GM19043 (cell line): Measurements from ENCODE around the gene VEZT.
"Not testable (repeated sequence)": the region's sequence is repeated elsewhere in the genome, so short reads cannot be mapped to it uniquely, and the experiment has no call there.

Experiments
- ATAC-seq: cut with Tn5 transposase; IDR thresholded peaks from one replicate; pipeline ENCODE4 v1.9.1; 2021; ENCODE audit warnings: low read depth; ENCODE audit not compliant: unreplicated experiment

The VEZT gene, protein sequence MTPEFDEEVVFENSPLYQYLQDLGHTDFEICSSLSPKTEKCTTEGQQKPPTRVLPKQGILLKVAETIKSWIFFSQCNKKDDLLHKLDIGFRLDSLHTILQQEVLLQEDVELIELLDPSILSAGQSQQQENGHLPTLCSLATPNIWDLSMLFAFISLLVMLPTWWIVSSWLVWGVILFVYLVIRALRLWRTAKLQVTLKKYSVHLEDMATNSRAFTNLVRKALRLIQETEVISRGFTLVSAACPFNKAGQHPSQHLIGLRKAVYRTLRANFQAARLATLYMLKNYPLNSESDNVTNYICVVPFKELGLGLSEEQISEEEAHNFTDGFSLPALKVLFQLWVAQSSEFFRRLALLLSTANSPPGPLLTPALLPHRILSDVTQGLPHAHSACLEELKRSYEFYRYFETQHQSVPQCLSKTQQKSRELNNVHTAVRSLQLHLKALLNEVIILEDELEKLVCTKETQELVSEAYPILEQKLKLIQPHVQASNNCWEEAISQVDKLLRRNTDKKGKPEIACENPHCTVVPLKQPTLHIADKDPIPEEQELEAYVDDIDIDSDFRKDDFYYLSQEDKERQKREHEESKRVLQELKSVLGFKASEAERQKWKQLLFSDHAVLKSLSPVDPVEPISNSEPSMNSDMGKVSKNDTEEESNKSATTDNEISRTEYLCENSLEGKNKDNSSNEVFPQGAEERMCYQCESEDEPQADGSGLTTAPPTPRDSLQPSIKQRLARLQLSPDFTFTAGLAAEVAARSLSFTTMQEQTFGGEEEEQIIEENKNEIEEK

DNA sequence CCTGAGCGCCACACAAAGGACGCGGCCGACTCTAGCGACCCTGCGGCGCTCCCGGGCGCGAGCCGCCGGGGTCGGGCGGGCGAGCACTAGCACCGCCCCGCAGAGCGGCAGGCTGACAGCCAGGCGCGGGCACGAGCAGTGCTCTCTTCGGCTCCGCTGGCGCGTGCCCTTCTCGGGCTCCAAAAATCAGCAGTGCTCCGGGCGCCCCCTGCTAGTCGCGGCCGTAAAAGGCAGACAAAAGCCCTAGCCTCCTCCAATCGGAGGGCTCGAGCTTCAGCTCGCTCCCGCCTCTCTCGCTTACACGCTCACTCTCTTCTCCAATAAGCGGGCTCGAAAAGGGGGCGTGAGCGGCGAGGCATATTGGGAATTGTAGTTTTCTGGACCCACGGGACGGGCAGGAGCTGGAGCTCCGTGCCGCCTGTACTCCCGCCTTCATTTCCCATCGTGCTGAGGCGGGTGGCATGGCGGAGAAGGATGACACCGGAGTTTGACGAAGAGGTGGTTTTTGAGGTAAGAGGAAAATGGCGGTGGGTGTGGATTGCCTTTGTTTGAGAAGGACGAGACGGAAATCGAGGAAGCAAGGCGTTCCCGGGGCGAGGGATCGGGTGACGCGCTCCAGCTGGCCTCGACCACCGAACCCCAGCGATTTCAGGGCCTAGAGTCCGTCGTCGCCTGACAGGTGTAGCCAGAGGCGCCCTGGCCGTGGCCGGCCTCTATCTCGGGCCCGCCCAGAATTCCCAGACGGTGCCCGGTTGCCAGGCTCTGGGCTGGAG lies at the start of gene VEZT, which contains the start of gene FGD6:
Gene VEZT, plus strand, starts transcription at position 431 of the 773 bp plus-strand sequence. Its CDS starts 44 bp downstream, at position 475.
Gene FGD6, minus strand, starts transcription at position 91 of the 773 bp plus-strand sequence. CDS start 227 bp downstream, outside the sequence.
- peak; percentile 87 for ATAC-seq

DNA sequence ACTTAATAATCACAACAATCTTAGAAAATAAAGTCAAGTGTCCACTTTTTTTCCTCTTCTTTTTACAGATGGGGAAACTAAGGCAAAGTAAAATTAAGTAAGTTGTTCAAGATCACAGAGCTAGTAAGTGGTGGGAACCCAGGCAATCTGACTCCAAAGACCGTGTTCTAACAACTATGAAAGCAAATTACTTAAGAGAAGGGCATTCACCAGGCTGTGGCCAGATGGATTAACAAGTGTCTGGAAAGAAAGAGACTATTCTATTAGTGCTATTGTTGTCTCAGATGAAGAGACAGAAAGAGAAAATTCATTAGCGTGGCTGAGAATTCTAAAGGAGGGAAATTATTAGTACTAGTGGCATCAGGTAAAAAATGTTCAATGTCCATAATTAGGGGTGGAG lies 48.9 kb upstream of the VEZT start:
- ATAC-seq, result no peak

DNA sequence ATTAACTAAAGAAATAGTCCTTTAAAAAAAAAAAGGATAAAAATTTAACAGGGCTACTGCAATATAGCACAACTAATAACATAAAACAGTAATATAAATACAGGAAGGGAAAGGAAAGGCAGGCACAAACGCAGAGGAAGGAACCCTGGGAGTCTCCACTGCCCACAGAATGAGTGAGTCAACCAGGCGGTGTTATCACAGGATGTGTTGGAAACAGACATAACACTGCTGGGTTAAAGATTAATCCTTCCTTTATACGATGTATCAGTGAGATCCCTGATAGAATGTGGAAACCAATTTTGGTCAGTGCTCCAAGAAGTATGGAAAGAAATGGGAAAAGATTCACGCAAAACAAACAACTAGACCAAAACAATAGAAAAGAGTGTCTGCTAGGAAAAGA lies 48.2 kb upstream of the VEZT start:
- ATAC-seq, result no peak

DNA sequence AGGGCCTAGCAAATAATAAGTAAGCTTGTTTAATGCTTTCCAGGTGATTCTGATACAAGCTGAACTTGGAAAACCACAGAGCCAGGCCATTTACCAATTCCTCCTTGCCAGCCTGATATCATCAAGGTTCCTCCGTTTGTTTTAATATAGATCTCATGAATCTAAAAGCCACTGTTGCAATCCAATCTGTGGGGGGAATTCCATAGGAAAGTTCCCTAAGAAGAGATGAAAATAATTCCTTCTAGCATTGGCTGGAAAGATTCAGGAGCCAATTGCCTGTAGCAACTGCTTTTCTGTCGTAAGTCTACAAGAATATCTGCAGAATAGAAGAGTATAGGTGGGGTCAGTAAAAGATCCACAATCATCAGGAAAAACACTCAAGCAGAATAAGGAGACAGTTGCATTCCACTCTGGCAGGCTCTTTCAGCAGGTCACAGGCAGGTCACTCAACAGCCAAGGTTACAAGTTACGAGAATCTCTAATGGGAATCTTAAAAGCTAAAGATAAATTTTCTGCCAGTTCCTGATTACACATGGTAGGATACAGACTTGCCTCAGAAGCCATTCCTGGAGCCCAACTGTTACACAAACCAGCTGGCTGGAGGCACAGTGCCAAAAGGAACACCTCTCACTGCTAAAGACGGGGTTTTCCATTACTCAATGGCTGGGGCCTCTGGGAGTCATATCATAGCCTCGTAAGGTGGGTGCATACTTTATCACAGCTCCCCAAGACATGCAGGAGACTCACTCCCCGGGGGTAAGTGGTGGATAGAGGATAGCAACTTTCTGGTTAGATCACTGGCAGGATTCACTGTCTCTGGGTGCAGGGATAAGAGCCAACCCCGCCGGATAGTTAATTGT lies 44.0 kb upstream of the VEZT start:
- no peak for ATAC-seq

DNA sequence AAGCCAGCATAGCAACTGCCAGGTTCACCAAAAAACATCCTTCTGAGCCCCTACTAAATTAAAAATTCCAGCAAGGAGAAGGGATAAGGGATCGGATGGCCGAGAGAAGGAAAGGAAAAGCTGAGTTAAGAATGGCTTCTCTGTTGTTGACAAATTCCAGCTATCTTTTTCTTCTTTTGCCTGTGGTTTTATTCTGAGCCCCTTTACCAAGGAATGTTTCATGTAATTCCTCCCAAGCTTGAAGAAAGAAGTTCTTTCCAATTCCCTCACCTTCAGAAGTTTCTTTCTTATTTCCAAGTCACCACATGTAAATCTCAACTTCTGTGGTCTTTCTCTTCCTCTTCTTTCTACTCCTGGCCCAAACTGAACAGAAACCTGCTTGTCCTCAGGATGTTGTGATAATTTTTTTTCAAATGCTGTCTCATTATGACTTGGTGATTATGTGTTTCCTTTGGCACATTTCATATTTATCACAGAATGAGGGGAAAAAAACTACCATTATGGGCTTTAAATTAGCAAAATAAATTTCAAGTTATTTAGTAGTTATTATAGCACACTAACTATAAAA lies 40.3 kb upstream of the VEZT start:
- no peak for ATAC-seq

DNA sequence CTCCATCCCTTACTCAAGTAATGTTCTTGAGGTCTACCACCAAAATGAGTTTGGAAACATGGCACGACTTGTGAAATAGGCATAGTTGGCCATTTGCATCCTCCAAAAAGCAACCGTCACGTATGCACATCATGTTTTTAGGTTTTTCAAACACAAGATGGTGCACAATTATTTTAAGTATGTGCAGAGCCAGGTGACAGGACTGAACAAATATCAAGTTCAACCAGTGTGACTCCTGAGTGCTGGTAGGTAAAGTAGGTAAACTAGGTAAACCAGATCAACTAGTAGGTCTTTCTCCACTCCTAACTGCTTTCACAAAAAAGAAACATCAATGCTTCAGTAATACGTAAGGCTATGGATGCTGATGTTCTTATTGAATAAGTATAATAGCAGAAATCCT lies 39.5 kb upstream of the VEZT start:
- no peak for ATAC-seq

DNA sequence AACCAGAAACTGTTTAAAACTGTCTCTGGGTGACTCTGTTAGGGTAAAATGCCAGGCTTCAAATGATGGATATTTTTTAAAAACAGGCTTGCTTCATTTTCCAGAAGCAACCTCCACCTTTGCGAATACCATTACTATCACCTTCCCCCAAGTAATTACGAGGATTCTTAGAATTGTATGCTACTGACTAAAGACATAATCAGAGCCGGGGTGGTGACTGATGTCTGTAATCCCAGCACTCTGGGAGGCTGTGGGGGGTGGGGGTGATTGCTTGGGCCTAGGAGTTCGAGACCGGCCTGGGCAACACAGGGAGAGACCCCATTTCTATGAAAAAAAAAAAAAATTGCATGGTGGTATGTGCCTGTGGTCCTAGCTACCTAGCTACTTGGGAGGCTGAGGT lies 38.6 kb upstream of the VEZT start:
- ATAC-seq, result no peak

DNA sequence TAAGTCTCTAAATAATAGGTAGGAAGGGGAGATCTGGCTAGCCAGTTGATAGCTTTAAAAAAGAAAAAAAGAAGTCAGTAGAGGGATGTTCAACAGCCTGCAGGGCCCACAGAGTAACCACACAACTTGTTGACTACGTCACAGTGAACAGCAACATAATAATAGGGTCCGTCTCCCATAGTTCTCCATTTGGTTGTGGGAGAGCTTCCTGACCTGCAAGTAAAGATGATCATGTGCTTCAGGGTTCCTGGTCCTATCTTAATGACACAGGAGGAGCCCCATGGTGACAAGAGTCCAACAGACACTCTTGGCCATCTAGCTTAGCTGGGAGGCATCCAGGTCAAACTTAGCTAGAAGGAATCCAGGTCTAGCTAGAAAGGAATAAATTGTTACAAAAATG lies 36.5 kb upstream of the VEZT start:
- ATAC-seq, result no peak

DNA sequence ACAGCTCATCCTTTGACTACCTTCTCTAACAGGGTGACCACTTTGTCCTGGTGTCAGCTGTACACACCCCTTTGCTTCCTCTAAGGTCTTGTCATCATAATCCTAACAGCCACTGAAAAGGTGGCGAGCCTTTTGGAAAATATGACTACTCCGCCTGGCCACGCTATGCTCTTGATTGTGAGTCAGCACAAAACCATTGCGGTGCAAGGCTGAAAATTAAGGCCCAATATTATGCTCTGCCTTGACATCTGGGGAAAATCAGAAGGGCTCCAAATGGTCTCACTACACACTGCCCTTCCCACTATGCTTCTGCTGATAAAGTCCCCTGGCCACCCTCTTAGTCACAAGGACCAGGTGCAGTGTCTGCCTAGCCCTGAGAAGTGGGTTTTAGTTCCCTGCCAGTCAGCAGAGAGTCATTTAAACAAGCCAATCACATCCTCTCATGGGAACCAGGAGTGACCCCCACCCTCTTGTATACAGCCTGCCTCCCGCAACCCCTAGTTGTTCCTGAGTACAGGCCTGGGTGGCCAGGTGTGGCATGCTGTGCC lies 34.7 kb upstream of the VEZT start:
- peak; percentile 57 for ATAC-seq

DNA sequence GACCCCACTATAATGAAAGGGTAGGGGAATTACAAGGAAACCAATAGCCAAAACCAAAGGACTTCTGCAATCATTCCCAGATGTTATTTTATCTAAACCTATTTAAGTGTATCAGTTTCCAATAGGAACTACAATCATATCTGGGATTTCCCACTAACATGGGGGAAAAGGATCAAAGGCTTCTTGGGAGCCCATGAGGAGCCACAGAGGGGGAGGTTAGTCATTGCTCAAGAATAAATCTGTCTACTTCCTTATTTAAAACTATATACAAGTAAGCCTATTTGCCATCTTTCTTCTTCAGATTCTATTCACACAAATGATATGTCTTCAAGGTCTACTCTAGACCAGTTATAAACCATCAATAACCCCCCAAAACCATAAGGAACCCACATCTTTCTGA lies 33.5 kb upstream of the VEZT start:
- no peak for ATAC-seq

DNA sequence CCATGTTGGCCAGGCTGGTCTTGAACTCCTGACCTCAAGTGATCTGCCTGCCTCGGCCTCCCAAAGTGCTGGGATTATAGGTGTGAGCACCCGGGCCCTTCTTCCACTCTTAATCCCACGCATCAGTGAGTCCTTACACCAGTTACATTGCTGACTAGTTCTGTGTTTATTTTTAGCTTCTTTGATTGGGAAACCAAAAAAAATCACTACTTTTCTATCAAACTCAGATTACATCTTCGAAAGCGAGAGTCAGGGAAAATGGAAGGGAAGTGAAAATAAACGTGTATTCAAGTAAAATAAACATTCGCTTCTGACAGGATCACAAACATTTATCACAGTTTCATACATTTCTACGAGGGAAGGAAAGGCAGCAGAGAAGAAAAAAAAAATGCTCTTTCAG lies 32.5 kb upstream of the VEZT start:
- ATAC-seq, result no peak

DNA sequence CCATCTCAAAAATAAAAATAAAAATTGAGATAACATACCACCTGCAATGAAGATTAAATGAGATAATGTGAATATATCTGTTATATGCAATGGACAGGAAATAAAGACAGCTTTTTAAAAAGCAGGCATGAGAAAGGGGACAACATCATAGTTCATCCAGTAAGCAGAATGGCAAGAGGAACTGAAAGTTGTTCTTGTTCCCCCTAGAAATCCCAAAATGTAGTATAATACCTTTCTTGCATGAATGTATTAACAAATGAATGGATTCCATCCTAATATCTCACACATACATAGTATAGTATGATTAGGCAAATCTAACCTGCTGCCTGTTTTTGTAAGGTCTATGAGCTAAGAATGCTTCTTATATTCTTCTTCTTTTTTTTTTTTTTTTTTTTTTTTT lies 31.8 kb upstream of the VEZT start:
- ATAC-seq, result no peak

DNA sequence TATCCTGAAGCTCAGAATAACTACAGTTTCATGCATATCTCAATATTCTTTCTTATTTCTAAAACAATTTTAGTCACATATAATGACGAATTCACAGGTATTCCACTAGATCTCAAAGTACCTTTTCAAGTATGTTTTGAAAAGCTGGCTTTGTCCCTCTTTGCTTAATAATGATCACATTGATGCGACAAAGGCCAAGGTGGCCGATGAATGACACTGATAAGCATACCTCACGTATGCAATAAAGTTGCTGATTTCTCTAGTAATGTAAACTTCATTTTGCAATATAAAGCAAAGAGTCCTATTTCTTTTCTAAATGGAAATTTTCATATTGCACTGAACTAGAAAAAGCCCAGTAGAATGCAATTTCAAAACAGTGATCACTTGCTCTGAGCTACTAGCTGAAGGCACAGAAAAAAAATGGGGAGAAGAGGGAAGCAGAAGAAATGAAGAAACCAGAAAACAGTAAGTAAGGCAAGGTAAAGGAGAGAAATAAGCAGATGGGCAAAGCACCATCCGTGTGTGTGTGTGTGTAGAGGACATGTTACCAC lies 29.7 kb upstream of the VEZT start:
- ATAC-seq, result no peak

DNA sequence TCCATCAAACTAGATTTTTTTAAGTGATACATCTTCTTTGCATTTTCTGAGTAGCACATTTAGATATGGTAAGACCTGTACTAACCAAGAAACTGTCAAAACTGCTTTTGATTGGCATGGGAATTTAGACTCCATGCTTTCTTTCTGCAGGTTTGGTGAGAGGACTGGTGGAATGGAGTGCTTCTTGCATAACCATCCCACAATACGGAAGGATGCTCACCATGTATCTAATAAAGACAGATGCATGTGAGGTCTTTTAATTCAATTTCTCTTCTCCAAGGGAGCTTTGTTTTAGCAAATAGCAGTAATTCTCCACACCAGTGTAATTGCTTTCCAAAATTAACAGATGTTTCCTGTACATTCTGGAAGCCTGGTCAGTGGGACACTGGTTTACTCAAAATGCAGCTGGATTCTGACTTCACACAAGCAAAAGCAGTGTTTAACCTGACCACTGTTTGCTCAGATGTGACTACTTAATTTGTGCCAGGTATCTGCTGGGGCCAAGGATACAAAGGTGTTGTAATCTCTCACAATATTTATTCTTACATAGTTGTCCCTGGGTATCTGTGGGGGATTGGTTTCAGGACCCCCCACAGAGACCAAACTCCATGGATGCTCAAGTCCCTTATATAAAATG lies 26.4 kb upstream of the VEZT start:
- ATAC-seq, result no peak

DNA sequence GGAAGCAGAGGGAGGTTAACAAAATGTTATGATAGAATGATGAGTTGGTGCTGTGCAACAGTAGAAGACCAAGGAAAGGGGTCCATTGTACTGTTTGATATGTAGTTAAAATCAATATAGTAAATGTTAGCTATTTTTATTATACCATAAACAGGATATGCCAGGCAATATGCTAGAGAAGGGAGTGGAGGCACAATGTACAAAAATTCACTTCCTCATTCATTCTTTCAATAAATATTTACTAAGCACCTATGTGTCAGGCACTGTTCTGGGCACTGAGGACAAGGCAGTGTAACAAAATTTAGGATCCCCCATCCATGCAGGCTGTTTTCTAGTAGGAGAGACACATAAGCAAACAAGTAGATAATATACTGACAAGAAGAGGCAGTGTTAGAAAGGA lies 25.3 kb upstream of the VEZT start:
- ATAC-seq, result no peak

DNA sequence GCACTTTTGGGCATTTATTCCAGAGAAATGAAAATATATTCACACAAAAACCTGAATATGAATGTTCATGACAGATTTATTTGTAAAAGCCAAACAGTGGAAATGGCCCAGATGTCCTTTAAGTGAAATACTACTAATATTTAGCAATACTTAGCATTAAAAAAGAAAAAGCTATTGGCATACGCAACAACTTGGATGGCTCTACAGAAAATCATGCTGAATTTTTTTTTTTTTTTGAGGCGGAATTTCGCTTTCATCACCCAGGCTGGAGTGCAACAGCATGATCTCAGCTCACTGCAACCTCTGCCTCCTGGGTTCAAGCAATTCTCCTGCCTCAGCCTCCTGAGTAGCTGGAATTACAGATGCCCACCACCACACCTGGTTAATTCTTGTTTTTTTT lies 24.5 kb upstream of the VEZT start:
- ATAC-seq, result no peak

DNA sequence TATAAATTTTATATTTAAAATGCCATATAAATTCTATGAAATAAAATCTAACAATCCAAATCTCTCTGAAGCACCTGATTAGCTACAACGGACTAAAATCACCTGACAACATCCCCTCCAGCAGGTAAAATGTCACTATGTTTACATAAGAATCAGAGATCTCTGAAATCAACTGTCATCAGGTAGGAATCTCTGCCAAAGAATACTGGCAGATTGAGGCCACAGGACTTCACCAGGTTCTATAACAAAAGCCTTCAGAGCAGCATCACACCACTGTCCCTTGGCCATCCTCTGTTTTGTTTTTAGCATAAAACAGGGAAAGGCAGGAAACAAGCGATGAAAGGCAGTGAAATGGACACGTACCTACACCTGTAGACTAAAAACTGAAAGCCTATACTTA lies 22.5 kb upstream of the VEZT start:
- no peak for ATAC-seq

DNA sequence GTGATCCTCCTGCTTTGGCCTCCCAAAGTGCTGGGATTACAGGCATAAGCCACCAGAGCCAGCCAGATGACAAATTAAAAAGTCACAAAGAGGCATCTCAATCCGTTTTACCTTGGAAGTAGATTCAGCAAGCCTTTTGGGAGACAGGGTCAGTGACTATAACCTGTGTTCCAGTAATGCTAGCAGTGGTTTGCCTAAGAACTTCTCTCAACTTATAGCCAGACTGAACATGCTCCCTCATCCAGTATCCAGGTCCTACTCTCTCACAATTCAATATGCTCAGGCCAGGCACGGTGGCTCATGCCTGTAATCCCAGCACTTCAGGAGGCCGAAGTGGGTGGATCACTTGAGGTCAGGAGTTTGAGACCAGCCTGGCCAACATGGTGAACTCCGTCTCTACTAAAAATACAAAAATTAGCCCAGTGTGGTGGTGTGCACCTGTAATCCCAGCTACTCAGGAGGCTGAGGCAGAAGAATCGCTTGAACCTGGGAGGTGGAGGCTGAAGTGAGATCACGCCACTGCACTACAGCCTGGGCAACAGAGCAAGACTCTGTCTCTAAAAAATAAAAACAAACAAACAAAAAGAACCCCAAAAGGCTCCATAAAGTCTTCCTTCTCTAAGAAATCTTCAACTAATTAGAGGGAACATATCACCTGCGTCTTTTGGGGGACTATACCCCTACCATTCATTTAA lies 20.6 kb upstream of the VEZT start:
- ATAC-seq, result not testable (repeated sequence)
